Gastrocnemius medialis (tissue), 4 donors: Measurements from ENCODE around the gene WASHC4.

Experiments
- CTCF ChIP-seq, 5 experiments: fragments of 450-650 bp in 3 of 5; fragments of 200-600 bp in 2 of 5; sonication (generic) in 2 of 5; IDR thresholded peaks in 4 of 5; conservative IDR thresholded peaks in 1 of 5; 1 replicate in 4 of 5; 2 replicates in 1 of 5; pipeline ENCODE4 v1.5.1; 2016 to 2019; ENCODE audit warnings: antibody characterized with exemption in 5 of 5, mild to moderate bottlenecking in 3 of 5, moderate library complexity in 3 of 5
- POLR2A ChIP-seq, 2 donors: fragments of 450-650 bp; IDR thresholded peaks; one replicate each; pipeline ENCODE4 v1.6.1; 2017; ENCODE audit warnings: antibody characterized with exemption in 2 of 2, mild to moderate bottlenecking in 2 of 2, moderate library complexity in 2 of 2

- no peak for TF ChIP-seq CTCF (IDR thresholded peaks at IDR 0.05 in 4 of 5, conservative IDR thresholded peaks at IDR 0.05 in 1 of 5)
- no peak for TF ChIP-seq POLR2A (IDR thresholded peaks at IDR 0.05)
Observed at GRCh38 chr12:105064564-105065178, 42.9 kb upstream of the WASHC4 start.
